Progenitor cell of endocrine pancreas (in vitro differentiated cells): ENCODE measurements around the gene DCTN1. TPM values are rescaled to one million over a fixed set of nuclear protein-coding genes. Genes with fewer than 3 reads are reported as not detected.

Source experiments
- DNase-seq: peaks from one replicate; pipeline ENCODE4 v3.0.0; 2021; ENCODE audit warnings: low spot score; ENCODE audit not compliant: unreplicated experiment
- H3K27ac Mint-ChIP-seq: 2 replicates; pipeline ENCODE4 v1.8.0; 2021; ENCODE audit warnings: mild to moderate bottlenecking, moderate library complexity, mixed read lengths
- H3K27me3 Mint-ChIP-seq: 2 replicates; pipeline ENCODE4 v1.8.0; 2021; ENCODE audit warnings: mixed read lengths
- H3K36me3 Mint-ChIP-seq: 2 replicates; pipeline ENCODE4 v1.8.0; 2022; ENCODE audit warnings: mixed read lengths; ENCODE audit not compliant: insufficient read depth
- H3K4me1 Mint-ChIP-seq: 2 replicates; pipeline ENCODE4 v1.8.0; 2021; ENCODE audit warnings: low read depth, mixed read lengths
- H3K4me3 Mint-ChIP-seq: 2 replicates; pipeline ENCODE4 v1.8.0; 2021; ENCODE audit warnings: low read depth, mild to moderate bottlenecking, moderate library complexity, mixed read lengths
- H3K9me3 Mint-ChIP-seq: 2 replicates; pipeline ENCODE4 v1.8.0; 2021; ENCODE audit warnings: low read depth, mixed read lengths
- total RNA-seq: library from RNA; stranded (reverse); gene quantifications from 2 replicates; pipeline ENCODE4 v1.2.1, GENCODE V29; 2021
- TF ChIP-seq, protein P1 (sequence below): fragments of 200-600 bp; sonication (generic); IDR thresholded peaks from one replicate; pipeline ENCODE4 v1.5.0; 2021; ENCODE audit warnings: antibody characterized with exemption, mild to moderate bottlenecking; ENCODE audit not compliant: unreplicated experiment

Gene DCTN1
- total RNA-seq, 1 donor from 2014 or later = 195 TPM

DNA sequence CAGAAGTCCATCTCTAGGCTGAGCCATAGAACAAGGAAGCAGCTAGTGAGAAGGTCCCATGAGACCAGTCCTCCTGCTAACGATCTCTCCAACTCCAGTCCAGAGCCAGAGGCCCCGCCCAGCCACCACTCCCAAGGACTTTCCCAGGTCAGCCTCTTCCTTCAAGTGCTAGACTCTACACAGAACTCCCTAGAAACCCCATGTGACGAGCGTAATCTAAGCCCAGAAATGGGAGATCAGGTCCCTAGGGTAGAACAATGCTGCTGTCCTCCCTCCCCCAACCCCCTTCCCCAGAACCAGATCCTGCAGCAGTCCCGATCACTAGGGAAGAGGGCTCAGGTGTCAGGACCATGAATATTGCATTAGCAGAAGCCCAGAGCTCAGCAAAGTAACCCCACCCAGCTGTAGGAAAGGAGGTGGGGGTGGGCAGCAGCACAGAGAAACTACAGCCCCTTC is 6.9 kb downstream of the DCTN1 start:
- no peaks in the 10 kb centered on the region for H3K27me3 Mint-ChIP-seq
- peak overlapping the region; percentile 29 for H3K4me3 Mint-ChIP-seq
- H3K36me3 Mint-ChIP-seq = peaks cover 19% of the 10 kb centered on the region
- DNase-seq = no peak
- no peaks in the 10 kb centered on the region for H3K9me3 Mint-ChIP-seq
- TF ChIP-seq, protein P1, sequence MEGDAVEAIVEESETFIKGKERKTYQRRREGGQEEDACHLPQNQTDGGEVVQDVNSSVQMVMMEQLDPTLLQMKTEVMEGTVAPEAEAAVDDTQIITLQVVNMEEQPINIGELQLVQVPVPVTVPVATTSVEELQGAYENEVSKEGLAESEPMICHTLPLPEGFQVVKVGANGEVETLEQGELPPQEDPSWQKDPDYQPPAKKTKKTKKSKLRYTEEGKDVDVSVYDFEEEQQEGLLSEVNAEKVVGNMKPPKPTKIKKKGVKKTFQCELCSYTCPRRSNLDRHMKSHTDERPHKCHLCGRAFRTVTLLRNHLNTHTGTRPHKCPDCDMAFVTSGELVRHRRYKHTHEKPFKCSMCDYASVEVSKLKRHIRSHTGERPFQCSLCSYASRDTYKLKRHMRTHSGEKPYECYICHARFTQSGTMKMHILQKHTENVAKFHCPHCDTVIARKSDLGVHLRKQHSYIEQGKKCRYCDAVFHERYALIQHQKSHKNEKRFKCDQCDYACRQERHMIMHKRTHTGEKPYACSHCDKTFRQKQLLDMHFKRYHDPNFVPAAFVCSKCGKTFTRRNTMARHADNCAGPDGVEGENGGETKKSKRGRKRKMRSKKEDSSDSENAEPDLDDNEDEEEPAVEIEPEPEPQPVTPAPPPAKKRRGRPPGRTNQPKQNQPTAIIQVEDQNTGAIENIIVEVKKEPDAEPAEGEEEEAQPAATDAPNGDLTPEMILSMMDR = no peak
- H3K4me1 Mint-ChIP-seq = peaks cover 19% of the 10 kb centered on the region
- H3K27ac Mint-ChIP-seq = peak overlapping the region; percentile 29

DNA sequence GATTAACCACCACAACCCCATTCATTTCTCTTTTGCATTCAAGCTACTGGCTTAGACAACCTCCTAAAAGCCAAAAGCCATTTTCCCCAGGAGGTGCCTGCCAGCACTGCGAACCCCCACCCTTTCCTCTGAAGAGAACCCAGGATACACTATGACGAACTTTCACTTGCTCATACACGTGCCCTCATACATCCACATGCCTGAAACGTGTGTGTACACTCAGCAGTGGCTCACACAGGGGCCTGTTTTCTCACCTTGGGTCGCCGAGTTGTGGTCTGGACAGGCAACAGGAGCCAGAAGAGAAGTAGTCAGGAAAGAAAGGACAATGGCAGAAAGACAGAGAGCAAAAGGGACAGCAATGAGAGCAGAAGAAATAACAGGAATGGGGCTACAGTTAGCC is 7.4 kb downstream of the DCTN1 start:
- no peak for DNase-seq
- Mint-ChIP-seq H3K4me1 (peaks cover 19% of the 10 kb centered on the region), H3K9me3 (no peaks in the 10 kb centered on the region), H3K27me3 (no peaks in the 10 kb centered on the region), H3K4me3 (no peak overlapping the region), H3K27ac (peak overlapping the region; percentile 1), H3K36me3 (peaks cover 19% of the 10 kb centered on the region)
- TF ChIP-seq, protein P1 = no peak

DNA sequence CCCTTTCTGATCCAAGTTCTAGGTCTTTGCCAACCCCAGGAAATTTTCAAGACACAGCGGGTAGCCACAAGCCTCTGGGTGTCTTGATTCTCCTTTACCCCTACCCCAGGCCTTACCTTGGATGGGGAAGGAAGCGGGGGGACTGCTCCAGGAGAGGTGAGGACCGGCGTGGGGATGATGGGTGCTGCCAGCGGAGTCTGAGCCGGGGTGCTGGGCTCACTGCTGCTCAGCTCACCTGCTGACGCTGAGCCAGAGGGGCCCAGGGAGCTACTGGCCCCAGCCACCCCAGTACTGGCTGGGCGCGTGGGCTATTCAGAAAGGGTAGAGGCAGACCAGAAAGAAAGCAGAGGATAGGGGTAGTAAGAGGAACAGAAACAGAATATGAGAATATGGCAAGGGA is 8.7 kb downstream of the DCTN1 start:
- TF ChIP-seq, protein P1 = no peak
- DNase-seq = no peak
- Mint-ChIP-seq H3K4me1 (peaks cover 19% of the 10 kb centered on the region), H3K27me3 (no peaks in the 10 kb centered on the region), H3K36me3 (peaks cover 23% of the 10 kb centered on the region), H3K9me3 (no peaks in the 10 kb centered on the region), H3K4me3 (no peak overlapping the region), H3K27ac (no peak overlapping the region)

DNA sequence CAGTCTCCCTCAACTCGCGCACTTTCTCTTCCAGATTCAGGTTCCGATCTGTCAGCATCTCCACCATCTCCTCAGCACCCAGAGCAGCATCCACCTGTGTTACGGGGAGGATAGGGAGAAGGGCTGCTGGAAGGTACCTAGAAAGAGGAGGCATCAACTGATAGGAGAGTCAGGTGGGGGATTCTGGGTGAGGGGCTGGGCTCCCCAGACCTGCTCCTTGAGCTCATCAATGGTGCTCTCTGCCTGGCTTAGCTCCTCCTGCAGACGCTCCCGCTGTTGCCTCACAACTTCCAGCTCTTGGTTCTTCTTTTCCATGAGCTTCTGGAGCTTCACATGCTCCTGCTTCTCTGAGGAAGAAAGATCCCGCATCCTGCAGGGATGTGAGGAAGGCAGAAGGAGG is 10.1 kb downstream of the DCTN1 start:
- Mint-ChIP-seq H3K27ac (no peak overlapping the region), H3K36me3 (peaks cover 31% of the 10 kb centered on the region), H3K4me1 (peaks cover 17% of the 10 kb centered on the region), H3K9me3 (no peaks in the 10 kb centered on the region), H3K27me3 (no peaks in the 10 kb centered on the region), H3K4me3 (no peak overlapping the region)
- TF ChIP-seq, protein P1 = no peak
- no peak for DNase-seq

DNA sequence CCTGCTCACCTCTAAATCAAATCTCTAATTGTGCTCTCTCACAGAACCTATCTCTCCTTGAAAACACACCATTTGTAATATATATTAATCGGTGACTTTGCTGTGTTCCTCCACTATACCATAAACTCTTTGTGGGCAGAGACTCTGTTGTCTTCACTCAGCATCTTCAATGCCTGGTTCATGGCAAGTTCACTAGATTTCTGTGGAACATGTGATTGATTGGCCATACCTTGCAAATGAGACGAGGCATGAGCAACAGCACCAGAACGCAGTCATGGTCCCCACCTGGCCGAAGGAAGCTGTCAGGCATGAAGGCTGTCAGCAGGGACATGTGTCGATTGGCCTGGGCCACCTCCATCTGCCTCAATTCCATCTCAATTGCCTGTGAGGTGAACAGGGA is 11.6 kb downstream of the DCTN1 start:
- no peak overlapping the region for H3K27ac Mint-ChIP-seq
- H3K9me3 Mint-ChIP-seq = no peaks in the 10 kb centered on the region
- peaks cover 4% of the 10 kb centered on the region for H3K4me1 Mint-ChIP-seq
- H3K27me3 Mint-ChIP-seq = no peaks in the 10 kb centered on the region
- DNase-seq = no peak
- H3K36me3 Mint-ChIP-seq = peaks cover 31% of the 10 kb centered on the region
- no peak overlapping the region for H3K4me3 Mint-ChIP-seq
- TF ChIP-seq, protein P1 = no peak
